CD4-positive, alpha-beta T cell (primary cell): ENCODE measurements around the gene PARP12. TPM values are rescaled to one million over a fixed set of nuclear protein-coding genes. Genes with fewer than 3 reads are reported as not detected.
A peak's percentile ranks its signal among the peaks of the same experiment; 100 is the strongest.

Source experiments
- ATAC-seq: fragments of 200-7000 bp; cut with Tn5 transposase; one replicate; pipeline ENCODE4 v1.10.0; 2022; ENCODE audit warnings: mild to moderate bottlenecking; ENCODE audit not compliant: poor library complexity
- CTCF ChIA-PET: fragments of 350-600 bp; sonication (Branson Sonifier 250); formaldehyde crosslinking; loops from one replicate; lab custom pipeline; 2021; ENCODE audit warnings: antibody characterized with exemption, inconsistent platforms; lab: Charles Lee
- POLR2A ChIA-PET: fragments of 350-600 bp; sonication (Branson Sonifier 250); formaldehyde crosslinking; loops from one replicate; lab custom pipeline; 2021; ENCODE audit warnings: antibody characterized with exemption, inconsistent platforms; lab: Charles Lee
- DNase-seq, 14 experiments: peaks; one replicate each; pipeline ENCODE4 v3.0.0-alpha.2; 2013 to 2020; ENCODE audit warnings: mixed read lengths in 2 of 14
- H3K27ac ChIP-seq, 2 donors: one replicate each; pipeline versions ENCODE4 v1.5.1 to v1.7.0; 2013; ENCODE audit warnings: low read length in 2 of 2, low read depth in 1 of 2, mild to moderate bottlenecking in 1 of 2
- H3K27me3 ChIP-seq, 2 experiments: 1 replicate in 1 of 2; 2 replicates in 1 of 2; pipeline versions ENCODE4 v1.6.1 to v1.7.0; 2013; ENCODE audit warnings: low read length in 2 of 2, control low read depth in 1 of 2, mild to moderate bottlenecking in 1 of 2, moderate library complexity in 1 of 2; ENCODE audit not compliant: insufficient read depth in 2 of 2, control insufficient read depth in 1 of 2
- H3K36me3 ChIP-seq: one replicate; pipeline ENCODE4 v1.6.1; 2013; ENCODE audit warnings: low read length, control low read depth; ENCODE audit not compliant: insufficient read depth
- H3K4me1 ChIP-seq: one replicate; pipeline ENCODE4 v1.6.1; 2013; ENCODE audit warnings: low read length, control low read depth; ENCODE audit not compliant: insufficient read depth
- H3K4me3 ChIP-seq: one replicate; pipeline ENCODE4 v1.5.1; 2013; ENCODE audit warnings: mild to moderate bottlenecking, low read length, moderate library complexity
- H3K9me3 ChIP-seq, 2 experiments: 1 replicate in 1 of 2; 2 replicates in 1 of 2; pipeline versions ENCODE4 v1.6.1 to v1.7.0; 2013; ENCODE audit warnings: low read length in 2 of 2, mild to moderate bottlenecking in 2 of 2, control low read depth in 1 of 2, moderate library complexity in 1 of 2; ENCODE audit not compliant: control insufficient read depth in 1 of 2, insufficient read depth in 1 of 2
- H3K27ac Mint-ChIP-seq: one replicate; pipeline ENCODE4 v1.8.0; 2020; ENCODE audit warnings: mixed read lengths
- H3K27me3 Mint-ChIP-seq: one replicate; pipeline ENCODE4 v1.8.0; 2021; ENCODE audit warnings: mixed read lengths
- H3K36me3 Mint-ChIP-seq: one replicate; pipeline ENCODE4 v1.8.0; 2021; ENCODE audit warnings: low read depth, mixed read lengths
- H3K4me1 Mint-ChIP-seq: one replicate; pipeline ENCODE4 v1.8.0; 2021; ENCODE audit warnings: low read depth, mixed read lengths
- H3K4me3 Mint-ChIP-seq: one replicate; pipeline ENCODE4 v1.8.0; 2020; ENCODE audit warnings: mild to moderate bottlenecking, mixed read lengths
- H3K9me3 Mint-ChIP-seq: one replicate; pipeline ENCODE4 v1.8.0; 2020; ENCODE audit warnings: mixed read lengths
- intact Hi-C, 2 experiments: fragments of 100-400 bp; cut with DNase I in 1 of 2; cut with micrococcal nuclease in 1 of 2; formaldehyde crosslinking; loops; one replicate each; pipeline versions ENCODE4 v1.15.1 to v1.9.0; 2023 to 2025; cut with DNase I, micrococcal nuclease
- total RNA-seq, 174 experiments: library from RNA in 2 of 174; stranded (reverse) in 2 of 174; gene quantifications; one replicate each; pipeline ENCODE4 v1.2.3 and lab custom pipeline; 2021 to 2026
- TF ChIP-seq, protein P1 (sequence below): fragments of 200-600 bp; IDR thresholded peaks from one replicate; pipeline ENCODE4 v1.8.0; 2022; ENCODE audit warnings: antibody characterized with exemption, mild to moderate bottlenecking

Gene PARP12
- total RNA-seq, 2 experiments from 2014 or later = 76.7 to 78.5 TPM

- Mint-ChIP-seq H3K36me3 (peaks cover 8% of the 10 kb centered on the region), H3K27me3 (no peaks in the 10 kb centered on the region), H3K4me3 (peak overlapping the region; percentile 31), H3K9me3 (no peaks in the 10 kb centered on the region), H3K4me1 (peaks cover 40% of the 10 kb centered on the region), H3K27ac (peak overlapping the region; percentile 69)
- ChIA-PET CTCF (interaction anchor here (1.0 kb wide), 1 partner anchor 25 kb away, joined by 4 read pairs; no protein-coding TSS in a partner anchor), POLR2A (interaction anchor here (0.8 to 1.1 kb wide), 2 partner anchors 14 to 26 kb away, joined by 3 to 4 read pairs; no protein-coding TSS in a partner anchor)
- Histone ChIP-seq H3K4me3 (no peak overlapping the region), H3K9me3 (no peaks in the 10 kb centered on the region), H3K36me3 (no peaks in the 10 kb centered on the region), H3K4me1 (peaks cover 10% of the 10 kb centered on the region), H3K27me3 (no peaks in the 10 kb centered on the region), H3K27ac (no peak overlapping the region)
- TF ChIP-seq, protein P1, sequence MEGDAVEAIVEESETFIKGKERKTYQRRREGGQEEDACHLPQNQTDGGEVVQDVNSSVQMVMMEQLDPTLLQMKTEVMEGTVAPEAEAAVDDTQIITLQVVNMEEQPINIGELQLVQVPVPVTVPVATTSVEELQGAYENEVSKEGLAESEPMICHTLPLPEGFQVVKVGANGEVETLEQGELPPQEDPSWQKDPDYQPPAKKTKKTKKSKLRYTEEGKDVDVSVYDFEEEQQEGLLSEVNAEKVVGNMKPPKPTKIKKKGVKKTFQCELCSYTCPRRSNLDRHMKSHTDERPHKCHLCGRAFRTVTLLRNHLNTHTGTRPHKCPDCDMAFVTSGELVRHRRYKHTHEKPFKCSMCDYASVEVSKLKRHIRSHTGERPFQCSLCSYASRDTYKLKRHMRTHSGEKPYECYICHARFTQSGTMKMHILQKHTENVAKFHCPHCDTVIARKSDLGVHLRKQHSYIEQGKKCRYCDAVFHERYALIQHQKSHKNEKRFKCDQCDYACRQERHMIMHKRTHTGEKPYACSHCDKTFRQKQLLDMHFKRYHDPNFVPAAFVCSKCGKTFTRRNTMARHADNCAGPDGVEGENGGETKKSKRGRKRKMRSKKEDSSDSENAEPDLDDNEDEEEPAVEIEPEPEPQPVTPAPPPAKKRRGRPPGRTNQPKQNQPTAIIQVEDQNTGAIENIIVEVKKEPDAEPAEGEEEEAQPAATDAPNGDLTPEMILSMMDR = no peak
- DNase-seq (peak in 1 of 14 experiments; percentile 52), ATAC-seq (no peak)
- intact Hi-C loops = no loop called here
Observed at GRCh38 chr7:140084142-140084655, 21.4 kb upstream of the PARP12 start.

GRCh38 chr7:140082770-140083169 is 20.0 kb upstream of the PARP12 start:
- no peaks in the 10 kb centered on the region for H3K36me3 ChIP-seq
- CTCF ChIA-PET = no interaction called here
- H3K27ac Mint-ChIP-seq = peak overlapping the region; percentile 69
- ATAC-seq = no peak
- H3K27ac ChIP-seq = no peak overlapping the region
- H3K9me3 ChIP-seq = no peaks in the 10 kb centered on the region
- H3K9me3 Mint-ChIP-seq = no peaks in the 10 kb centered on the region
- no peaks in the 10 kb centered on the region for H3K27me3 Mint-ChIP-seq
- H3K27me3 ChIP-seq = no peaks in the 10 kb centered on the region
- peaks cover 3% of the 10 kb centered on the region for H3K36me3 Mint-ChIP-seq
- peaks cover 10% of the 10 kb centered on the region for H3K4me1 ChIP-seq
- no peak overlapping the region for H3K4me3 Mint-ChIP-seq
- no peak for DNase-seq
- intact Hi-C loops = no loop called here
- H3K4me3 ChIP-seq = no peak overlapping the region
- POLR2A ChIA-PET = interaction anchor here (0.6 to 1.0 kb wide), 2 partner anchors 20 to 32 kb away, joined by 3 to 7 read pairs; partner anchors contain the start of gene PARP12
- TF ChIP-seq, protein P1 = no peak
- peaks cover 40% of the 10 kb centered on the region for H3K4me1 Mint-ChIP-seq

GRCh38 chr7:140081774-140082425 is 19.1 kb upstream of the PARP12 start:
- TF ChIP-seq, protein P1 = no peak
- ChIA-PET POLR2A (no interaction called here), CTCF (no interaction called here)
- Histone ChIP-seq H3K27ac (no peak overlapping the region), H3K9me3 (no peaks in the 10 kb centered on the region), H3K36me3 (no peaks in the 10 kb centered on the region), H3K4me3 (no peak overlapping the region), H3K27me3 (no peaks in the 10 kb centered on the region), H3K4me1 (peaks cover 10% of the 10 kb centered on the region)
- no peaks in the 10 kb centered on the region for H3K36me3 Mint-ChIP-seq
- no peak for DNase-seq
- no peak overlapping the region for H3K4me3 Mint-ChIP-seq
- intact Hi-C loops = no loop called here
- peaks cover 36% of the 10 kb centered on the region for H3K4me1 Mint-ChIP-seq
- H3K27me3 Mint-ChIP-seq = no peaks in the 10 kb centered on the region
- peak overlapping the region; percentile 69 for H3K27ac Mint-ChIP-seq
- ATAC-seq = no peak
- no peaks in the 10 kb centered on the region for H3K9me3 Mint-ChIP-seq
